GM19099 (cell line): Measurements from ENCODE around the gene ABHD12B.

Source experiments
- POLR2A ChIP-seq: IDR thresholded peaks from 3 replicates; pipeline ENCODE4 v1.6.1; 2011; ENCODE audit warnings: low read depth; ENCODE audit not compliant: insufficient read length; ENCODE audit errors: extremely low read depth

The ABHD12B gene

DNA sequence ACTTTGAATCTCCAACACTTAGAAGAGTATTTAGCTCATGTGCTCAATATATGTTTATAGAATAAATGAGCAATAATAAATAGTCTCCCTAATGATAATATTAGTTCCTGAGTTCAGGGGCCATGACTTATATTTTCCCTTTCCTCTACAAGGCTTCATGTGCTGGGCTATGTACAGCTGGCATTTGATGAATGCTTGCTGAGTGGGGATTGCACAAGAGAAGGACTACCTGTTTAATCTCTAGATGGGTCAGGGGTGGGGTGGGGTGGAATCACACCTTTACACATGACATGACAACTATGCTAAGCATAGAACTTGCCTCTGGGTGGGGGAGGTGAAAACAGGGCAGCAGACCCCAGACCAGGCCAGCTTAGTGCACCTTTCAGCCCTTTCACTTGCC, 7.6 kb upstream of the ABHD12B start:
- no peak for TF ChIP-seq POLR2A

DNA sequence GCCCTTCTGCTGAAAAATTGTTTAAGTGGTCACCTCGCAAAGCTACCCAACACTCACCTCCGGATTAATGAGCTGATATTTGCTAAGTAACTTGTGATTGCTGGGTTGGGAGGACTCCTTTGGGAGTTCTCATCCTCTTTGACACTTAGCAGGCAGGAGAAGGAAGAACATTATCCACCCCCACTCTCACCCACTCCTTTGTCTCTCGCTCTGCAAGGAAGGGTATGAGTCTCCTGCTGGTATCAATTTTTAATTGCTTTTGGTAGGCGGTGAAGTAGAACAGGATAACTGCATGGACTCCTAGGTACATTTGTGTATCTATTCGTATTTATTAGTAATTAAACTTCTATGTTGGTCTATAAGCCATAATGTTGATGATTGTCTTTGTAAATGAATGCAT, 6.9 kb upstream of the ABHD12B start:
- no peak for TF ChIP-seq POLR2A

DNA sequence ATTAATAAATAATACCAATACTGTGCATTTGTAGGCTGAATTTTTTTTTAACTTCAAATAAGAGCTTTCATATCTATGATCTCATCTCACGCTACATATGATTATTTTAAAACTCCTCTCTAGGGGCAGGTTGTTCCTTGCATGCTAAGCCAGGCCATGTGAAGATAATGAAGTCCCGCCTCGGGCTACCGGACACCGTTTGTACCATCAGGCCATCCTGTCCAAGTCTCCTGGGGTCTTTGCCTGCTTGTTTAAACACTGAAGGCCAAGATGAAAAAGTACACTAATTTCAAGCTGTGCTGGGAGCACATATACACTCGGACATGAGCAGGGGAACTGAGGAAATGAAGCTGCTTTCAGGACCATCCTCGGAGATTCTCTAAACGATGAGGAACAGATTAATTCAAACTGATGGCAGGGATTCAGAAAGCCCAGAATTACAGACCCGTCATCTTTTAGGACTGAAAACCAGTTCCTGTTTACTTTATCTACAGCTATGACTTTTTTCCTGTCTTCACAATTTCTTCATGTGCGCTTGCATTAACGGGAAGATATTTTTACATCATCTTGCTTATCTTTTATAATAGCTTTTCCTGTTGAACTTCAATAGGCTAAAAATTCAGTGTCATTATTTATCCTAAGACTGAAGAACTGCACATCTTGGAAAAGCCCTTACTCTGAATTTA, 6.3 kb upstream of the ABHD12B start:
- no peak for TF ChIP-seq POLR2A

DNA sequence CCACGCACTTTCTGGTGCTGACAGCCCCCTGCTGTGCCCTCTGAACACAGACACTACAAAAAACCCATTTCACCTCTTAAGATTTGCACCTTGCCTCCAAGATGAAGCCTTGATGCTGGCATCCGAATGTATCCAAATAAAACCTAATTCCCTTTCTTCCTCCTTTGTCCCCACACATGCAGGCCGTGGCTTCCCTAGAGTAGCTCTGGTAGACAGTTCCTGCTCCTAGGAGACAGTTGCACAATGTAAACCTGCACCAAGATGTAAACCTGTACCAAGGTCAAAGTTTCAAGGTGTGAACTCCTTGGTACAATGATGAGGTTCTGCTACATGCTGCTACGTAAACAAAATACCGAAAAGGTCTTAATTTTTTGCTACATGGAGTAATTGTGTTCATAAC, 625 bp upstream of the ABHD12B start:
- no peak for TF ChIP-seq POLR2A

DNA sequence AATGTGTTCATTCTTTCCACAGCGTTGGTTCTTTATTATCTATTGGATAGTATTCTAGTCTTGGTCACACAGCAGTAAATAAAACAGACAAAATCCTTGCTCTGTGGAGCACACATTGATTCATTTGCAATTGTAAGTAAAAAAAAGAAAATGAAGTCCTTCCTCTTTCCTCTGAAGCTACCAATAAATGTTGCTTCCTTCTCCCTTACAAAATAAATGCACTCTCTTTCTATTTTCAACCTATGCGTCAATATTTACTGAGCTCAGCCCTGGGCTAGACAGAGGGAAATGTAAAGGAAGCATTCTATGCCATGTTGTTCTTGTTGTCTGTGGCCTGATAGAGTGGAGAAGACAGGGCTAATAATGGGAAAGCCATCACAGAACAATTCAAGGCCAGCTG, 2.9 kb downstream of the ABHD12B start:
- TF ChIP-seq POLR2A = no peak

DNA sequence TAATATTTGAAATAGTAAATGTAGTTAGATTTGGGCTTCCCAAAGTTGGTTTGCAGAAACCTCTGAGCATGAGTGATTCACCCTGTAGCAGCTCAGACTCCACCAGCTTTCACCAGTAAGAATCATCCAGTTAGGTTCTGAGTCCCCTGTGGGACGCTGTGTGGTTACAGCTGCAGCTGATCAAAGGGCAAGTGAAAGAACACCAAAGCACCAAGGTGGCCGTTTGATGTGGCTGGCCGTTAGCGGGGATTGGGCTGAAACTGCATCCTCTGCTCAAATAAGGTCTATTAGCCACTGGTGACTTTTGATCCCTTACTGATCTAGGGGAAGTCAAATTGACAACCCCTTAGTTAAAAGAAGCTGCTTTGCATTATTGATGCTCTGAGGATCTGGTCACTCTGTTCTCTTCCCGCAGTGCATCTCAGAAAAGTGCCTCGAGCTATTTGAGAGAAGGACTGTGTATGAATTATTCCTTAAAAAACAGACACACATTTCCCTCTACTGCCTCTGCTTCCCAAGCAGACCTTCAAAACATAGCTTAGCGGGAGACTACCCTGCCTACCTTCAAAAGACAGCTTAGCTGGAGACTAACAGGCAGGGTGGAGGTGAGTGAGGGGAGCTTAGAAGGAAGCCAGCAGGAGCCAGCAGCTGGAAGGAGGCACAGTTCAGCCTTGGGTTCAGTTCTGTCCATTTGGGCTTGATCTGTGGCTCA, 3.7 kb downstream of the ABHD12B start:
- TF ChIP-seq POLR2A = no peak

DNA sequence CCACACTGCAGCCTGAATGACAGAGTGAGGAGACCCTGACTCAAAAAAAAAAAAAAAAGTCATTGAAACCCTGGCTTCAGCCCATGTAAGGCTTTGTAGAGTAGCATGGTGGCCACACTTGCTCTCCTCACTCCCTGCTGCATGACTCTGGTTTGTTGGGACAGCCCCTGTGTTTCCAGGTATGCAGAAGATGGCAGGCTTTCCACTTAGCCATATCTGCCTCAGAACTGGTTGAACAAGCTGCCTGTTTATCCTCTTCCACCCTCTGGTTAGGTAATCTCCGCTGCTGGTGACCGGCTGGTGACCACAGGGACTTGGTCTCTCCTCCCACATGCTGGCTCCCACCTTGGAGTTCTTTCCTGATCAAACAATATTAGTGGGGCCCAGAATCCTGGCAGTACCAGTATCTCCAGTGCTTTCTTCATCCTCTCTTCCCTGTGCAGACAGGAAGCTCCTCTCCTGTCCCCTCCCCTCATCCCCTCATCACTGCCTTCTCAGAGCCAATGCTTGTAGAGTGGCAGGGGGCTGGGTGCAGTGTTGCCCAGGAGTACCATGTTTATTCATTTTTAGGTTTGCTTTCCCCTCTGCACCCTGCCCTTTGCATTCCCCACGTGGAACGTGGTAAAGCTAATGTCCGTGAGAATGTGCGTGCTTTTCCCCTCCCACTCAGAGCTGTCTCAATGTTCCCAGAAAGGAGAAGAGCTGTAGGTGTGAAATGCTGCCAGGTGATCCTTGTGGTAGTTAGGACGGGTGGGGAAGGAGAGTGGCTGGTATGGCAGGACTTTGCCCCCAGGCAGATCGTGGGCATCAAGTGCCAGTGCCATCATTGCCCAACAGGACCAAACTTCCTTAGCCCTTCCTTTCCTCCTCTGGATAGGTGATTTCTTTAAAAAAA, 11.3 kb downstream of the ABHD12B start:
- no peak for TF ChIP-seq POLR2A

DNA sequence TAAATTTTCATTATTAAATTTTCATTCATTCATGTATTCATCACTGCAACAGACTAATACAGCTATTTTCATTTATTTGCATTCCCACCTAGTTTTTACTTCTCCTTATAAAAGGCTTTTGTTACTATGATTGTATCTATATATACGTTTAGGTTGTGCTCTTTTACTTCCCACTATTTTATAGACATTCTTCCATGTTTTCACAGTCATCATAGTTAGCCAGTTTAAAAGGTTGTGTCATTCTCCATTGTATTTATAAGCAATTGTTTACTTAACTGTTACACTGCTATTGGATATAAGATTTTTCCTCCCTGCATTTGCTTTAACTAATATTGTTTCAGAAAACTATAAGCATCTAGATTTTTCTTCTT, 12.0 kb downstream of the ABHD12B start:
- TF ChIP-seq POLR2A = no peak

DNA sequence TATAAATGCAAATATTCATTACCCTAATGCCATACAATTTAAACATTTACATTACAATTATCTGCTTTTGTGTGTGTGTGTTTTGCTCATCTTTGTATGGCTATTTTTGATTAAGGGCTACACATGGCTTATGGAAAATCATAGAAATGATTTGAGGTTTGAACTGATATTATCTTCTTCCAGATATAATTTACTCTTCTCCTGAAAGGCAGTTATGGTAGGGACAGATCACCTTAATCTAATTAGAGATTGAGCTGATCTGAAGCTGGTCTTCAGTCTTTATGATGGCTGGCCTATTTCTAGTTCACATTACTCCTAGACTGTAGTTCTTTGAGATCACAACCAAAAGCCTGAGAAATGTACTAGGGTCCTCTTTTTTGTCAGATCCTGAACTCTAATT, 15.6 kb downstream of the ABHD12B start:
- no peak for TF ChIP-seq POLR2A

DNA sequence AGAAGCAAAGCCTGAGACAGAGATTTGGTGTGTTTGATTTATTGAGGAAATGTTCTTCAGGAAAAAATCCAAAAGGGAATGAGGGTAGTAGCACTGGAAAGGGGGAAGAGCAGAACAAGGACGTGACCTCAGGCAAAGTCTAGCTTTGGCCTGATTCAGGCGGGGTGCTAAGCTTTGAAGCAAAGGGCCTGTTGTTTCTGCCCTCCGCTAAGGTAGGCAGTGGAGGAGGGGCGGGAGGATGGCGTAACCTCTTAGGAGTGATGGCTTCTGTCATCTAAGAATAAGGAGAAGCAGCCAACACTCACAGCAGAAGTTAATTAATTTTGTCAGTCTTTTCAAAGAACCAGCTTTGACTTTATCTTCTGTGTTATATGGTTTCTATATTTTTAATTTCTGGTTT, 20.4 kb downstream of the ABHD12B start:
- no peak for TF ChIP-seq POLR2A

DNA sequence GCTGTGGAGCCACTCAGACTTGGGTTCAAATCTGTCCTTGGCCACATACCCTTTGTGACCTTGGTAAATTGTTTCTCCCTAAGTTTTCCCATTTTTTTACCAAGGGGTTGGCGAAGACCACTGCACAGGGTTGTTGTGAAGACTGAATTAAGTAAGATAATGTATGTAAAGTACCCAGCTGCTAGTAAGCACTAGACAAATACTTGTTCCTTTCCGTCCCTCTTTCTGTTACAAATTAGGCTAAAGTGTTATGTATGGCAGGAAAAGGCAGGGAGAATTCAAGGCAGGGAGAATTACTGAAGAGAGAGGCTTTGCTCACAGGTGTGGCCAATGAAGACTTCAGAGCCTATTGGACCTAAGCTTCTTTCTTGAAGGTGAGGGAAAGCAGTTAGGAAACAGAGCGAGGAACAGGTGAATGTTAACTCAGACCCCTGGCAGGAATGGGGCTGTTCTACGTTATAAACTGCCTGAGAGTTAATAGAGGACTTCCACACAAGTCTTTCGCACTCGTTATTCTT, 25.9 kb downstream of the ABHD12B start:
- TF ChIP-seq POLR2A = no peak

DNA sequence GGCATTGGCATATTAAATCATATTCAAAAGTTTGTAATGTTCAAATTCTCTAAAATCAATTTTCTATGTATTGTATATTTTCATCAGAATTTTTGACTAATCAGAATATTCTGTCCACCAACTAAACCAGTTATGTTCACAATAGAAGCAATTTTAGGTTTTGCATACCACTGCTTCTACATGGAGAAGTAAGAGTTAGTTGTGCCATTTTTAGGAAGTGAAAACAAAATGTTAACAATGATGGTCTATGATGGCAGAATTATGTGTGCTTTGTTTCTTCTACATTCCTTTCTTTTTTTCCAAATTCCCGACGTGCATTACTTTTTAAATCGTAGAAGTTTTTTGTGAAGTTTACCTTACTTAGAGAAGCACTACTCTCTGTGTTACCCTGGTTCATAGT, 29.5 kb downstream of the ABHD12B start:
- TF ChIP-seq POLR2A = no peak

DNA sequence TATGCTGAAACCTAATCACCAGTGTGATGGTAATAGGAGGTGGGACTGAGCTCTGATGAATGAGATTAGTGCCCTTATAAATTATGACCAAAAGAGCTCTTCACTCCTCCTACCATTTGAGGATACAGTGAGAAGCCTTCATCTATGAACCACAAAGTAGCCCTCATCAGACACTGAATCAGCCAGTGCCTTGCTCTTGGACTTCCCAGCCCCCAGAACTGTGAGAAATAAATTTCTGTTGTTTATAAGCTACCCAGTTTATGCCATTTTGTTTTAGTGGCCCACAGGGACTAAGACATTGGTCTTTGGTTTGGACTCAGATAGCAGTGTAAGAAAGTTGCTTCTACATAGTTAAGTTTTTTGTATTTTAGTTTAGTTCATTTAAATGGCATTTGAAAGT, 32.9 kb downstream of the ABHD12B start:
- no peak for TF ChIP-seq POLR2A

DNA sequence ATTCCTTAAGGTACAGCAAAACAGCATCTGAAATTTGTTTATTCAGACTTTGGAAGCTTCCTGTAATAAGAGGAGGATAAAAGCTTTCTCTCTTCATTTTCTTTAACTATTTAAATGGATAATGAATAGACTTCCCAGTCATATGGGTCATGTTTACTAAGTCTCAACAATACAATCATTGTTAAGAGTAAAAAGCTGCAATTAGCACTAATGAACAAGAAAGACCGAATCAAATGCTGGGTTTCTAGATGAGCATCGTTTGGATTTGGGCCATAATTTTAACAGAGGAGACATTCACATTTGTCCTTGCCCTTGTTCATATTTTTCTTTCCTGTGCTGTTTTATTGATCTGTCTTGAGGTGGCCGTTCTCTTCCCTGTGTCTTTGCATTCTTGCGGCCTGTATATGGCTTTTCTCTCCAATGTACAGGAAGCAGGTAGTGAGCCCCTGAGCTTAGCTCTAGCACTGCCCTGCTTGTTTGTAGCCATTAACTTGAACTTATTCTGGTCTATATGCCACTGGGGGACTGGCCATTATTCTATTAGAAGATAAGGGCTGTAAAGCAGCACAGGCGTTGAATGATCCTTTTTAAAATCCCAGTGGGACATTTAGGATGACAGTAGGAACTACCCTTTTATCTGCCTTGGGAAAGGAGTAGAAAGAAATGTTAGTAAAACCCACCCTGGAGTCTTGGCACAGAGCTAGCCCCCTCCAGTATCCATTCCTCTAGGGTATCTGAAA, 34.6 kb downstream of the ABHD12B start:
- TF ChIP-seq POLR2A = no peak
